Vagina (tissue), 2 donors: Measurements from ENCODE around the gene CTNNA3.

ENCODE experiments used
- CTCF ChIP-seq, 3 experiments: fragments of 450-650 bp in 2 of 3; fragments of 200-600 bp in 1 of 3; sonication (generic) in 1 of 3; IDR thresholded peaks; one replicate each; pipeline ENCODE4 v1.5.1; 2017 to 2019; ENCODE audit warnings: antibody characterized with exemption in 3 of 3, mild to moderate bottlenecking in 2 of 3, moderate library complexity in 2 of 3
- POLR2A ChIP-seq, 2 donors: fragments of 450-650 bp; IDR thresholded peaks; one replicate each; pipeline ENCODE4 v1.6.1; 2017; ENCODE audit warnings: antibody characterized with exemption in 2 of 2, mild to moderate bottlenecking in 2 of 2, moderate library complexity in 2 of 2
- POLR2AphosphoS5 ChIP-seq, 2 donors: sonication (generic); formaldehyde crosslinking; IDR thresholded peaks; one replicate each; pipeline ENCODE4 v1.9.0; 2017; ENCODE audit warnings: antibody characterized with exemption in 2 of 2, mild to moderate bottlenecking in 2 of 2, low read depth in 1 of 2; ENCODE audit not compliant: insufficient read depth in 1 of 2

GRCh38 chr10:66940965-66941364, 755.0 kb downstream of the CTNNA3 start:
- TF ChIP-seq CTCF (IDR thresholded peaks at IDR 0.05), result no peak
- TF ChIP-seq POLR2AphosphoS5 (IDR thresholded peaks at IDR 0.05; ENCODE audit: insufficient read depth in 1 of 2, low read depth in 1 of 2), result no peak
- TF ChIP-seq POLR2A (IDR thresholded peaks at IDR 0.05), result no peak
